ENCODE results near the gene CACNG3. TPM values are rescaled to one million over a fixed set of nuclear protein-coding genes. Genes with fewer than 3 reads are reported as not detected.

Gene CACNG3
- total and polyA plus RNA-seq, 12 donors = 0.55 to 1.6 (median 1.2) TPM; not detected in 6

GRCh38 chr16:24348545-24349290 lies 92.6 kb downstream of the CACNG3 start:
- Histone ChIP-seq H3K4me3 (no peak overlapping the region), H3K27ac (no peak overlapping the region), H3K36me3 (replicated peaks in 1 of 2) (no peaks in the 10 kb centered on the region), H3K9me3 (replicated peaks in 1 of 3) (no peaks in the 10 kb centered on the region), H3K4me1 (replicated peaks in 1 of 2) (no peaks in the 10 kb centered on the region), H3K27me3 (no peaks in the 10 kb centered on the region)
- intact Hi-C loops (cut with DNase I) = no loop called here
- WGBS, 4 donors = 49 to 60% (median 54%) methylated on average over 9 of the region's 9 CpGs
- no peak for TF ChIP-seq CTCF (IDR thresholded peaks at IDR 0.05)
- TF ChIP-seq POLR2A (IDR thresholded peaks at IDR 0.05) = no peak
- DNase-seq = no peak

- H3K4me1 ChIP-seq (replicated peaks in 1 of 2) = no peaks in the 10 kb centered on the region
- no peak for TF ChIP-seq CTCF (IDR thresholded peaks at IDR 0.05)
- TF ChIP-seq POLR2A (IDR thresholded peaks at IDR 0.05) = no peak
- no peaks in the 10 kb centered on the region for H3K36me3 ChIP-seq (replicated peaks in 1 of 2)
- H3K4me3 ChIP-seq = no peak overlapping the region
- DNase-seq = no peak
- H3K9me3 ChIP-seq (replicated peaks in 1 of 3) = no peaks in the 10 kb centered on the region
- 56 to 71% (median 64%) methylated on average over 8 of the region's 8 CpGs for WGBS, 4 donors
- H3K27ac ChIP-seq = no peak overlapping the region
- intact Hi-C loops (cut with DNase I) = no loop called here
- H3K27me3 ChIP-seq = no peaks in the 10 kb centered on the region
Measured at GRCh38 chr16:24349320-24349719, 93.2 kb downstream of the CACNG3 start.

- WGBS, 4 donors = 74 to 88% (median 82%) methylated on average over 5 of the region's 5 CpGs
- H3K9me3 ChIP-seq (replicated peaks in 1 of 3) = no peaks in the 10 kb centered on the region
Measured at GRCh38 chr16:24352746-24353145, 96.6 kb downstream of the CACNG3 start.

GRCh38 chr16:24353622-24354021 lies 97.5 kb downstream of the CACNG3 start:
- intact Hi-C loops (cut with DNase I) = no loop called here
- DNase-seq = no peak
- 63 to 74% (median 67%) methylated on average over 5 of the region's 5 CpGs for WGBS, 4 donors

More at GRCh38 chr16:24352746-24353145, 96.6 kb downstream of the CACNG3 start:
- Histone ChIP-seq H3K4me3 (no peak overlapping the region), H3K27me3 (no peaks in the 10 kb centered on the region), H3K27ac (no peak overlapping the region), H3K4me1 (replicated peaks in 1 of 2) (no peaks in the 10 kb centered on the region), H3K36me3 (replicated peaks in 1 of 2) (no peaks in the 10 kb centered on the region)
- TF ChIP-seq CTCF (IDR thresholded peaks at IDR 0.05) = no peak
- TF ChIP-seq POLR2A (IDR thresholded peaks at IDR 0.05) = no peak
- DNase-seq = no peak
- intact Hi-C loops (cut with DNase I) = no loop called here

More at GRCh38 chr16:24353622-24354021, 97.5 kb downstream of the CACNG3 start:
- no peaks in the 10 kb centered on the region for H3K27me3 ChIP-seq
- no peak overlapping the region for H3K4me3 ChIP-seq
- no peaks in the 10 kb centered on the region for H3K4me1 ChIP-seq (replicated peaks in 1 of 2)
- no peak for TF ChIP-seq POLR2A (IDR thresholded peaks at IDR 0.05)
- TF ChIP-seq CTCF (IDR thresholded peaks at IDR 0.05) = no peak
- no peaks in the 10 kb centered on the region for H3K9me3 ChIP-seq (replicated peaks in 1 of 3)
- no peak overlapping the region for H3K27ac ChIP-seq
- H3K36me3 ChIP-seq (replicated peaks in 1 of 2) = no peaks in the 10 kb centered on the region

All from adrenal gland (tissue), 12 donors.